HG03439 (cell line): ENCODE data around the gene RAPGEF5.

Experiments used
- ATAC-seq: cut with Tn5 transposase; IDR thresholded peaks from one replicate; pipeline ENCODE4 v1.9.1; 2021; ENCODE audit warnings: mild to moderate bottlenecking, moderate library complexity; ENCODE audit not compliant: unreplicated experiment

Gene RAPGEF5

DNA sequence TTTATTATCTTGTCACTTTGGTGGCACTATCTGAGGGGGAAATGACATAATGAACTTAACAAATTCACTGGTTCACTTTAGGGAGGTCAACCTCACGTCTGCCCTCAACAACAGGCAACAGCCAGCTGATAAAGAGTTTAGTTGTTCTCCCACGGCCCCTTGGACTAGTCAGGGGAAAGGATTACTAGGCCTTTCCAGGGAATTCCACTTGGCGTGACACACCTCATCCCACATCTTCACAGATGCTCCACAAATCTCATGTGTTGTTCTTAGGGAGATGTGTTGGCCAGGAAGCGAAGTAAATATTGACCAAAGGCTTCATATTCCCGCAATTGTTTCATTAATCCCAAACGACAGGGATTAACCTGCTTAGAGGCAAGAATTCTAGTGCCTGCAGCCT, 227.8 kb downstream of the RAPGEF5 start:
- no peak for ATAC-seq

DNA sequence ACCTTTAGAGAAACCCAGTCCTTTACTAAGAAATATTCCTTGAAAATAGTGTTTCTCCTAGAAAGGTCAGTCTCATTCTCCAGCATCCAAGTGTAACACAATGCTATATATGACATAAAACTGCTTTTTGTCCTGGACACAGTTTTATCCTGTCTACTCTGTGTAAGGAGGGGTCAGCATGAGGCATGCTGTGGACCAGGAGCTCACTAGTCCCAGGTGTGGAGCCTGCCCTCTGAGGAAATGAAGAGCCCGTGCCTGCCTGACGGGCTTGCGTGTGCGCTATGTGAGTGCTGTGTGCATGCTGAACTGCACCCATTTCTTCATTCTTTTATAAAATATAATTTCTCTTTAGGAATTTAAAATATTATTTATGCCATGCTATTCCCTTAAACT, 228.4 kb downstream of the RAPGEF5 start:
- no peak for ATAC-seq

DNA sequence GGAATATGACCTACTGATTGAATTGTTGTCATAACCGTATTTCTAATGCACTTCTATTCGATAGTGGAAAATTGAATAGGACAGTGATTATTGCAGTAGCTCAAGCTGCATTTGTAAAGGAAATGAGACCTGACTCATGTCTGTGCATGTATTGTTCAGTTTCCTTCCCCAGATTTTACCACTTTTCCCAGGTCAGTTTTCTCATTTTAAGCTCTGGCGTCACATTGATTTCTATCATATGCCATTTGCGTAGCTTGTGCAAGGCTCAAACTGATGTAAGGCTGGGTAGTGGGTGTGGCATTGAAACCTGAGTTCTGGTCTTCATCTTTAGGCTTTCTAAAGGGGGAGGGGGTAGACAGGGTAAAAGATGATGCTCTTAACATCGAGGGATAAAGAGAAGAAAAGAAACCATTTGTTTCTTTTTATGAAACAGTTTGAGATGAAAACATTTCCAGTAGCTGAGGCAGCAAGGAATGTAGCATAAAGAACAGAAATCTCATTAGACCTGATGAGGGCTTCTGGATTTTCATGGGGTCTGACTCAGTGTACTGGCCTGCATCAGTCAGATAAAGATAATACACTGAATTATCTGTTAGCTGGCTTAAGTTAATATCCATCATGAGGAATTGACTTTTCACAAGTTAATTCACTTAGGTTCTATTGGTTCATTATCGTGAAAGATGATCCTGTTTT, 229.0 kb downstream of the RAPGEF5 start:
- no peak for ATAC-seq

DNA sequence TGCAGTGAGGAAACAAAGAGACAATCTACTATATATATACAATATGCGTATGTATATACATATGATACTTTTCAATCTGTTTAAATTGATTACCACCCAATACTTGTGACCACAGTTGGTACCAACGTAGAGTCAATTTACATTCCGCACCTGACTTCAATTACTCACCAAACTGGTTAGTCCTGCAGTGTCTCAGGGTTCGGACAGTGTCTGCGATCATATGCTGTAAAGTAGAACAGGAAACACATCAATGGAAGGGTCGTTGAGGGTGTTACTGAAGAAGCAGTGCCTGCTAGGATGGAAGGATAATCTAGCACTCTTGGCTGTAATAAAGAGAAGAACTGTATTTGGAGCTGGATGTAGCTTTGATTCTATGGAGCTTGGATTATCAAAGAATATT, 231.5 kb downstream of the RAPGEF5 start:
- ATAC-seq: no peak

DNA sequence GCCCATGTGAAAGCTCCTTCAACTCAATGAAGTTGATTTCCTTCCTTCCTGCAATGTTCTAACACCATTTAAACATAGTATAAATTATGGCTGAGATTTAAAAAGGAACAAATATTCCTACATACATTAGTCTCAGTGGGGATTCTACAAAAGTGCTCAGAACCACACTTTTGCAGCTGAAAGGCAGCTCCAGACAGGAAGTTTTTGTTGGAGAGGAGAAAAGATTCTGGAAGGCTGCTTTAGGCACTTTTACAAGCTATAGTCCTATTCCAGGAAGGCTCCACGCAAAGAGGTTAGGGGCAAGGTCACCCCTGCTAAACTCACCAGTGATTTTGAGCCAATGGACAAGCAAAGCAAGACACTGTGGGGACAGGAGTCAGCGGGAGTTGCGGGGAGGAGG, 232.0 kb downstream of the RAPGEF5 start:
- ATAC-seq: no peak

DNA sequence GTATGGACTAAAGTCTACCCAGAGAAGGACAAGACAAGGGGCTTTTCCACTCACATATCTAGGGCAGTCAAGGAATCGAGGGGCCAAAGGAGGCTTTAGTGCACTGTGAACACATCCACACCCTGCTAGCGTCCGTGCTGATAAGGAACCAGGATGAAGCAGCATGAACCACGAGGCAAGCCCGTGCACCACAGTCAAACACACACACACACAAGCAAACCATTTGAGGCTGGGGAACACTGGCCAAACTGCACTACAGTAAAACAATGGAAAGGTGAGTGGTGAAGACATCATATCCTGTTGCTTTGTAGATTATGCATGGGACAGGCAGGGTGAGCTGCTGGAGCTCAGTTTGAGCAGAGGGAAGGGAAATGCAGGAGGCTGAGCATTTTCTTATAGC, 233.8 kb downstream of the RAPGEF5 start:
- ATAC-seq: no peak

DNA sequence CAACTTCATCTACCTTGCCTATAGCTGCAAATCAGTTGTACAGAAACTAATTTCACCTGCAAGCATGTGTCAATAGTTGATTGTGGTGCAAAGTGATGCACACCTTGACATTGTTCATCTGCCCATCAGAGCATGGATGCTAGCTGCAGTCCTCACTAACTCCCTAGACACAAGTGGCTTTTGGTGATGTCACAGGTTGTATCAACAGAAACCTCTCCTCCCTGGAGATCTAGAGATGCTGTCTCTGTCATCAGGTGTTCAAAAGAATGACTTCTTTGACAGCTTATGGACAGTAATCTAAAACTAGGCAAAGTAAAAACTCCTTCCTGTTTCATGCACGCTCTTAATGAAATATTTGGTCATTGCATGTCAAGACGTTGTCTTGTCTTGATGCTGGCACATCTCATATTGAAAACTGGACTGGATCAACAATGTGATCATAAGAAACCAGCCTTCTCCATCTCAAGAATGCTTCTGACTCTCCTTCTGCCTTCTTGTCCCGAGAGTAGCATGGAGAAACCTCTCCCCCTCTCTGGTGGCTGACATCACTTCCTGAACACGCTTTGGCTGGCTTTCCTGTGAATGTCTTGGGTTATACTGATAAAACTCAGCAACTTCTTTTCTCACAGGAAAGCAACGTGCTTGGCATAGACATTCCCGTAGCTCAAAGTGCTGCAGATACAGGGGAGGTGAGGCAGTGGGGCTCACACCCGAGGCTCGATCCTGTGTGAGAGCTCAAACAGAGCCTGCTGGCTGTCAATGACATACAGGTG, 235.1 kb downstream of the RAPGEF5 start:
- no peak for ATAC-seq

DNA sequence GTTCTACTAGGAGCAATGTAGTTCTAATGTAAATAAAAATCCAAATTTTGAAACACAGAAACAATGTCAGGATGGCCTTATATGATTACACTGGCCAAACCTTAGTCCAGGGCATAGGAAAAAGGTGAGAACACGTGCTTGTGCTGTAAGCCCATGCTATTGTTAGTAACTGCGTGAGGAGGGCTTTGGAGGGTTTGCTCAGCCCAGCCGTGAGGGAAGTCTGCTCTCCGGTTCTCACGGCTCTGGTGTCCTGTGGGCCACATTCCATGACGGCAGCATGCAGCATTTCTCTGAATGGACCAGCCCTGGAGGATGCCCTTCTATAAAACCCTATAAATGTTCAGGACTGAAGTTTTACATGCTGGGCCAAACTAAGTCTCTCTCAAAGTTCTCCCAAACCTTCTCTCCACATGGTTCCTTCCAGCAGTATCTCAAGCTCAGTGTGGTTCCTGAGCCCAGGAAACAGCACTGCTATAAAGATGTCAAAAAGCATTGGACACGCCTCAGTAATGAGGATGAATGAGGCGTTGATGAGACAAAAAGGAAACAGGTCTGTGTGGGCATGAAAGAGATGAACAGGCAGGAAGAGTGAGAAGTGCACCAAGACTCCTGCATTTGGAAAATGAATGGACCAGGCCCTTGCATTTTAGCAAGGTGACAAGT, 236.4 kb downstream of the RAPGEF5 start:
- no peak for ATAC-seq

DNA sequence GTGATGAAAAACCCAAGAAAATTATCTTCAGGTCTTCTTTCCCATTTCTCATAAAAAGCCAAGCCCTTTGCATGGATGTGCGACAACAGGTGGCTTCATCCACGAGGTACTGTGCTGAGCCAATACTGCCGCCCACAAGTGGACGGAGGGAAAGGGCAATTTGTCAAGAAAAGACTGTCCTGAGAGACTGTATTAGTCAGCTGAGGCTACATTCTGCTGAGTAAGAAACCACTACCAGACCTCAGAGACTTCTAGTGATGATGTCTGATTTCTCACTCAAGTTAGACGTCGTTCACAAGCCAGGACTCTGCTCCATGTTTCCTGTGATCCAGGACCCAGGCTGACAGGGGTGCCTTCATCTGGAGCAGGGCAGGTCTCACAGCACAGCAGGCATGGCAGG, 239.7 kb downstream of the RAPGEF5 start:
- no peak for ATAC-seq

DNA sequence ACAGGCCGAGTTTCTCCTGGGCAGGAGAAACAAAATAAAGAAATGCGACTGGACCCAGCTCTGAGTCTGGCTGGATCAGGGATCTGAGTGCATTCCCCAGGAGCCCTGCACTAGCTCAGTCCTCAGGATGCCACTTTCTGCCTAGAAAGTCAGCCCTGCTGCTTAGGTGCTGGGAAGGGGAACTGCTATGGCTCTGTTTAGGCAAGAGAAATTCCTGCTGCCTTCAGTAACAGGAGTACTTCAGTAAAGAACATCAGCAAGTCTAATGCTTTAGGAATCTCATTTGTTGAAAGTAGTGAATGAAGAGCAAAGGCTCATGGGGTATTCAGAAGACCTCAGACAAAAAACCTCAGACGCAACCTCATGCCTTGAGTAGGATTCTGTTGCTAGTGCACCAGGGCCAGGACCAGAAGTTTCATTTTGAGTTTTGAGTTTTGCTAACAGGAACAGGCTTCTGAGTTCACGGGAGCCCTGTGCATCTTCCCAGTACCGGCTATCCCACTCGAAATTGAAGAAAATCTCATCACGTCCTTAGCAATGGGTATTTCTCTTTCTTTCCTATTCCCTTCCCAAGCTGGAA, 240.4 kb downstream of the RAPGEF5 start:
- ATAC-seq: no peak

DNA sequence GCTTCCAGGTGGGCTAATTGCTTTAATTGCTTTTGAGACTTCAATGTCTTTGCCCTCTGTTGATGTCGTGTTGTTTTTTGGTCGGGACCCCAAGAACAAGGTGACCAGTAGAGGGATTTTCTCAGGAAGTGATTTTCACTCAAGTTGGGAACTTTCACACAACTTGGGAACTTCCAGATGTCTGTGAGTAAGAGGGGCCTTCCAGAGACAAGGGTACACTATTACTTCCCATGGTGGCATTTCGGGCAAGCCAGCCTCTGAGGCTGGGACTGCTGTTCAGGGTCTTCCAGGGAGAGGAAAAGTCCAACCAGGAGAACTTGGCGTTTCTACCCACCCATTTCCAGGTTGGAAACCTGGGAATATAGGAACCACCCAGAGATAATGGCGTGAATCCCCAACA, 241.3 kb downstream of the RAPGEF5 start:
- ATAC-seq: no peak

DNA sequence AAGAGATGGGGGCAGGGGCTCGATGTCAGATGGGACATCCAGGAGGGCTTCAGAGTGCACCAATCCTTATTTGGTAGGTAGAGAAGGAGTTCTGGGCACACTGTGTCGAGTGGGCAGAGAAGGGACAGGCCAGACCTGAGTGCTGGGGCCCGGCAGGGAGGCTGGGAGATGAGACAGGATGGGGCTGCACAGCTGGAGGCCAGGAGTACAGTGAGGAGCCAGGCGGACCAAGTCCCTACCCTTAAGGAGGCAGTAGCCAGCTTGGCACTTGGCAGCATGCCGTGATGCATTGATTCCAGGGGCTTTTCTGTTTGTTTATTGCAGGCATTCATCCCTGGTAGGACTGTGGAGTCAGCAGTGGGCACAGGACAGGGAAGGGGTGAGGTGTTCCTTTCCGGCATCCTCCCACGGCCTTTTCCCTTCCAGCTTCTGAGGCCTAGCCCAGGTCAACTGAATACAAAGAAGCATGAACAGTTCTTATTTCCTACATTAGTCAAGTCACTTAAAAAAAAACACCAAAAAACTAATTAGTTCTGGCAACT, 242.4 kb downstream of the RAPGEF5 start:
- ATAC-seq: no peak

DNA sequence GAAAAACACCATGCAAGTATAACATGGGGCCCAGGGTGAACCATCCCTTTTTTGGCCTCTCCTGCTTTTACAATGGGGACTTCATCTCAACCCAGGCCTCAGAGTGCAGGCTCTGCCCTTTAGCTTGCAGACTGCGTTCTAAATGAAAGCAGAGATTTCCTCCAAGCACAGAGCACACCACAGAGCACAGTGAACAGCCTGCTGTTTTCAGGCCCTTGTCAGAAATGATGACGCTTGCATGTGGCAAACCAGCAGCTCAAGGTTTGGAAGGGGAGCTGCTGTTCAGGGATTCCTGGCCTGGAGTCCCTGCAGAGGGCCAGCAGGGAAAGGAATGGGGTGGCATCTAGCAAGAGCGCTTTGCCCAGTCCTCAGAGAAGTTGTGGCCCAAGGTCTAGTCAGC, 243.9 kb downstream of the RAPGEF5 start:
- no peak for ATAC-seq

DNA sequence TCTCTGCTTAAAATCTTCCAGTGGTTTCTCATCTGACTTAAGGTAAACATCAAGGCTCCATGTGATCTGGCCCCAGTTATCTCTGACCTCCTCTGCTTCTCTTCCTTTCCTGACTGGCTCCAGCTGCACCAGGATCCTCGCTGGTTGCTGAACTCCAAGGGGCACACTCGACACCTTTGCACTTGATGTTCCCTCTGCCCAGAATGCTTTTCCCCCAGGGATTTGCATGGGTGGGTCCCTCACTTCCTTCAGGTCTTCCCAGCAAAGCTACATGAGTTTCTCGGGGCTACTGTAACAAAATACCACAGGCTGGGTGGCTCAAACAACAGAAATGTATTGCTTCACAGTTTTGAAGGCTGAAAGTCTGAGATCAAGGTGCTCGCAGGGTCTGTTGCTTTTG, 245.3 kb downstream of the RAPGEF5 start:
- ATAC-seq: no peak

DNA sequence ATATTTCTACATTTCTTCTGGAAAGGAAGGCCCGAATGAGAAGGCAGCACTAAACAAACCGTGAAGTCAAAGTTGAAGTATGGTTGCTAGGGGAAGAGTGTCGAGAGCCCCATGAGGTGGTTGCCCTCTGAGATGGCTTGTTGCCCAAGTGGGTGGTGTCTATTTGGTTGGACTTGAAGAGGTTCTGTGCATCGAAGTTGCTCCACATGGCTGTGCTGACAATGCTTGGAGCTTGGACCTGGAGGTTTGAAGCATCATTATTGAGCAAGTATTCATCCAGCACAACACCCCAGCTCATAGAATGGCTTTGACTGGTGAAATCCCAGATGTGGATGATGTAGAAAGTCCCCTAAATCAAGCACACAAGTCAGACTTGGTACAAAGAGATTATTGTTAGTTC, 246.1 kb downstream of the RAPGEF5 start:
- ATAC-seq: no peak

DNA sequence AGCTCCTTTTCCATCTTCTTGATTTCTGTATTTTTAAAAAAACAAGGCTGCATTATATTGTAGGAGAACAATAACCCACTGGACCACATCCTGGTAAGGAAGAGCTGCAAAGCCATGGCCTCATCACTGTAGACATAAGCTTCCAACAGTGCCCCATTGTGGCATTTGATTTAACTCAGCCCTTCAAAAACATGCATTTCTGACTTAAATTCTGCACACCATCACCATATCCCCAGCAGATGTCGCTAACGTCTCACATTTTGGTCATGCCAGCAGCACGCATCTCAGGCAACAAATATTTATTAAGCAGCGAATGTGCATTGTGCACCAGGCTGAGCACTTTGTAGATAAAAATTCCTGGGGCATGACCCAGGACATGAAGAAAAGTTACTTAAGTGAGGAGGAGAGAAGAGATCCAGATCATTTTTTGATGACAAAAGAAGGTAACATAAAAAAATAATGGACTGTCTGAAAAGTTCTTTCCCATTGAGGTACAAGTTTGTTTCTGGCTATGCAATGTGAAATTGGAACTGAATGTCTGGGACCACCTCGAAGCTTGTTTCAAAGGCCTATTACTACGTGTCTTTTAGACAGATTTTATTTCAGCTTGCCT, 246.6 kb downstream of the RAPGEF5 start:
- ATAC-seq: peak; percentile 58

DNA sequence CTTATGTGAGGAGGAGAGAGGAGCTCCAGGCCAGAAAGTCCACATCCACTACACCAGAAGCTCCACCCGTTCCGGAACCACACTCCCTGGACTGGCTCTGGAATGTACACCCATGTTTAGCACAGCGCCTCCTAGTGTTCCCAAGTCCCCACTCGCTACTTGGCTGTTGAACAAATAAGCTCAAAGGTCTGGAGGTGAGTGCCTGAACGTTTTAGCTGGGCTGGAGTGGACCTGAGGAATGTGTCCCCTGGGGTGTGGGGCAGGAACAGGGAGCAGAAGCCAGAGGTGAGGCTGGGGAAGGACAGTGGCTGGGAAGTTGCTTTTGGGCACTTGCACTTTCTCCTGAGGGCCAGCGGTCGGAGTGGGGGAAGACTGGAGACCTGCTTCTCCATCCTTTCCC, 247.2 kb downstream of the RAPGEF5 start:
- no peak for ATAC-seq

DNA sequence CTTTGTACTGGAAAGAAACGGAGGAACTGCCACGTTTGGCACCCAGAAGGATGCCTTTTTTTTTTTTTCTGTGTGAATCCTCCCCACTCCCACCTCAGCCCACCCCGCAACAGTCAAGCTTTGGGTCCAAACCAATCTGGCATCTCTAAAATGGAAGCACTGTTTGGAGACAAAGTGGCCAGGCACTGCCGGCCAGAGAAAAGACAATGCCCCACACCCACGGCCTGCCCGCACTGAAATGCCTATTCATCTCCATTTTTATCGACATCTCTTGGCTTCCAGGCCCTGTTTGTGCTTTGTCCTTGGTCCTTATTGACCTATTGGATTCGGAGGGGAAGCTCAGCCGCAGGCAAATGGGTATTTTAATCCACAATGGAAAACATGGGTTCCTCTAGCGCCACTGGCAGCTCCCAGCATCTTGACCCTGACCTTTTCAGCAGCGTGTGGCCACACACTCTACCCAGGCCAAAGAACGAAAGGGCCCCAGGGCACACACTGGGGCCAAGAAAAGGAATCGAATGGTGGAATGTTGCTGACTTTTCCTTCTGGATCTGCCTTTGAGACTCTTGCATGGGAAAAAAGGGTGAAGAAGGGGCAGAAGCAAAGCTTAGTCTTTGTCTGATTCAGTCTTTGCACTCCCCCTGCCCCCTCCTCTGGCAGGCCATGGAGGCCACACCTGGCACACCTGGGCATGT, 248.7 kb downstream of the RAPGEF5 start:
- no peak for ATAC-seq

DNA sequence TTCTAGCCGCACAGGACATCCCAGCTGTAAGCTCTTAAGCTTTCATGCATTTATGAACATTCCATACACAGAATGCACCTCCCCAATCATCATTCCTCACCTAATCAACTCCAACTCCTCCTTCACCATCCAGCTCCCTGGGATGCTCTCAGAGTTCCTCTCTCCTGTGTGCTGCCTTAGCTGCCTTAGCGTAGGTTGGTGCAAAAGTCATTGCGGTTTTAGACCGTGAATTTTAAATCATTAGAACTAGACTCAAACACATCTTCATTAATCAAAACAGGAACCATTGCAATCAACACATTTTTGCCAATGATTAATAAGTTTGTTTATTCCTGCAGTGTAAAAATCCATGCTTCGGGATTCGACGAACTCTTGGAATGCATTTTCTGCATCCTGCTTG, 251.4 kb downstream of the RAPGEF5 start:
- no peak for ATAC-seq
